Esophagus (tissue), 2 donors: ENCODE data around the gene CDCP2. TPM values are rescaled to one million over a fixed set of nuclear protein-coding genes. Genes with fewer than 3 reads are reported as not detected.

Experiments used
- H3K27ac ChIP-seq, 2 donors: one replicate each; pipeline ENCODE4 v1.5.1; 2013; ENCODE audit warnings: low read depth in 2 of 2, mild to moderate bottlenecking in 2 of 2, inconsistent platforms in 1 of 2, low read length in 1 of 2, moderate library complexity in 1 of 2
- H3K27me3 ChIP-seq, 2 donors: one replicate each; pipeline ENCODE4 v1.6.1; 2013; ENCODE audit warnings: low read length in 2 of 2, control low read depth in 1 of 2, mild to moderate bottlenecking in 1 of 2; ENCODE audit not compliant: insufficient read depth in 2 of 2, control insufficient read depth in 1 of 2
- H3K36me3 ChIP-seq, 2 donors: one replicate each; pipeline ENCODE4 v1.6.1; 2013; ENCODE audit warnings: low read length in 1 of 2; ENCODE audit not compliant: control insufficient read depth in 2 of 2, insufficient read depth in 2 of 2
- H3K4me1 ChIP-seq, 2 donors: one replicate each; pipeline ENCODE4 v1.6.1; 2013; ENCODE audit warnings: low read length in 1 of 2; ENCODE audit not compliant: control insufficient read depth in 2 of 2, insufficient read depth in 2 of 2
- H3K4me3 ChIP-seq, 2 donors: one replicate each; pipeline ENCODE4 v1.5.1; 2013; ENCODE audit warnings: low read length in 2 of 2, mild to moderate bottlenecking in 2 of 2, low read depth in 1 of 2, moderate library complexity in 1 of 2
- H3K9me3 ChIP-seq, 2 donors: one replicate each; pipeline ENCODE4 v1.6.1; 2013; ENCODE audit warnings: mild to moderate bottlenecking in 2 of 2, low read depth in 1 of 2, low read length in 1 of 2, moderate library complexity in 1 of 2; ENCODE audit not compliant: control insufficient read depth in 2 of 2, insufficient read depth in 1 of 2
- WGBS, 2 donors: extraction: QIAGEN DNeasy Blood & Tissue Kit; methylation state at CpG; one replicate each; pipeline ENCODE4 v1.1.7; 2013; 5-methylcytosine and 5-hydroxymethylcytosine counted together
- polyA plus RNA-seq, 2 donors: library from polyadenylated mRNA; stranded (reverse); fragments of 200-250 nt; gene quantifications; one replicate each; pipeline ENCODE4 v1.2.3, GENCODE V29; 2013
- donor health status: healthy with polysubstance abuse.
- donor health status: Bipolar disorder and iron deficiency.

Gene CDCP2
- polyA plus RNA-seq, 2 donors: 0.06 TPM; not detected in 1

GRCh38 chr1:54142146-54142900, 10.5 kb downstream of the CDCP2 start:
- no peak overlapping the region for H3K4me3 ChIP-seq
- no peaks in the 10 kb centered on the region for H3K36me3 ChIP-seq
- H3K27ac ChIP-seq: no peak overlapping the region
- WGBS, 2 donors: 74% methylated on average over 9 of the region's 9 CpGs
- H3K27me3 ChIP-seq: no peaks in the 10 kb centered on the region
- no peaks in the 10 kb centered on the region for H3K4me1 ChIP-seq
- H3K9me3 ChIP-seq: no peaks in the 10 kb centered on the region

- 96% methylated on average over 12 of the region's 12 CpGs for WGBS, 2 donors
- H3K4me1 ChIP-seq: no peaks in the 10 kb centered on the region
- no peaks in the 10 kb centered on the region for H3K9me3 ChIP-seq
- H3K36me3 ChIP-seq: no peaks in the 10 kb centered on the region
- no peaks in the 10 kb centered on the region for H3K27me3 ChIP-seq
- no peak overlapping the region for H3K4me3 ChIP-seq
- no peak overlapping the region for H3K27ac ChIP-seq
Measured at GRCh38 chr1:54139711-54140110, 13.1 kb downstream of the CDCP2 start.

GRCh38 chr1:54138994-54139393, 13.8 kb downstream of the CDCP2 start:
- 96 to 100% methylated on average over 1 of the region's 1 CpG for WGBS, 2 donors
- Histone ChIP-seq H3K27me3 (no peaks in the 10 kb centered on the region), H3K4me1 (no peaks in the 10 kb centered on the region), H3K27ac (no peak overlapping the region), H3K9me3 (no peaks in the 10 kb centered on the region), H3K4me3 (no peak overlapping the region), H3K36me3 (no peaks in the 10 kb centered on the region)

- Histone ChIP-seq H3K4me1 (no peaks in the 10 kb centered on the region), H3K36me3 (no peaks in the 10 kb centered on the region), H3K27ac (no peak overlapping the region), H3K27me3 (no peaks in the 10 kb centered on the region), H3K9me3 (no peaks in the 10 kb centered on the region), H3K4me3 (no peak overlapping the region)
- WGBS, 2 donors: 48 to 50% methylated on average over 10 of the region's 10 CpGs
Measured at GRCh38 chr1:54137534-54138061, 15.2 kb downstream of the CDCP2 start.

- no peaks in the 10 kb centered on the region for H3K27me3 ChIP-seq
- H3K4me3 ChIP-seq: no peak overlapping the region
- H3K9me3 ChIP-seq: no peaks in the 10 kb centered on the region
- H3K4me1 ChIP-seq: no peaks in the 10 kb centered on the region
- no peaks in the 10 kb centered on the region for H3K36me3 ChIP-seq
- 82 to 83% methylated on average over 7 of the region's 7 CpGs for WGBS, 2 donors
- H3K27ac ChIP-seq: no peak overlapping the region
Measured at GRCh38 chr1:54136963-54137533, 15.8 kb downstream of the CDCP2 start.

GRCh38 chr1:54136269-54136896, 16.4 kb downstream of the CDCP2 start:
- no peaks in the 10 kb centered on the region for H3K9me3 ChIP-seq
- no peaks in the 10 kb centered on the region for H3K4me1 ChIP-seq
- no peaks in the 10 kb centered on the region for H3K36me3 ChIP-seq
- H3K27ac ChIP-seq: no peak overlapping the region
- H3K4me3 ChIP-seq: no peak overlapping the region
- 92 to 94% methylated on average over 17 of the region's 17 CpGs for WGBS, 2 donors
- H3K27me3 ChIP-seq: no peaks in the 10 kb centered on the region

- H3K9me3 ChIP-seq: no peaks in the 10 kb centered on the region
- 69% methylated on average over 5 of the region's 5 CpGs for WGBS, 2 donors
- no peak overlapping the region for H3K4me3 ChIP-seq
- no peaks in the 10 kb centered on the region for H3K4me1 ChIP-seq
- H3K27ac ChIP-seq: no peak overlapping the region
- no peaks in the 10 kb centered on the region for H3K36me3 ChIP-seq
- H3K27me3 ChIP-seq: no peaks in the 10 kb centered on the region
Measured at GRCh38 chr1:54135436-54136120, 17.2 kb downstream of the CDCP2 start.

GRCh38 chr1:54134295-54134694, 18.5 kb downstream of the CDCP2 start:
- 87 to 88% methylated on average over 6 of the region's 6 CpGs for WGBS, 2 donors
- no peaks in the 10 kb centered on the region for H3K4me1 ChIP-seq

GRCh38 chr1:54132495-54132894, 20.3 kb downstream of the CDCP2 start:
- H3K27me3 ChIP-seq: no peaks in the 10 kb centered on the region
- H3K9me3 ChIP-seq: peaks cover 0 to 2% of the 10 kb centered on the region in 2 donors
- no peaks in the 10 kb centered on the region for H3K4me1 ChIP-seq
- no peak overlapping the region for H3K27ac ChIP-seq
- no peak overlapping the region for H3K4me3 ChIP-seq
- WGBS, 2 donors: 56 to 67% methylated on average over 2 of the region's 2 CpGs
- H3K36me3 ChIP-seq: no peaks in the 10 kb centered on the region

More at GRCh38 chr1:54134295-54134694, 18.5 kb downstream of the CDCP2 start:
- no peak overlapping the region for H3K27ac ChIP-seq
- H3K4me3 ChIP-seq: no peak overlapping the region
- peaks cover 0 to 2% of the 10 kb centered on the region in 2 donors for H3K9me3 ChIP-seq
- H3K36me3 ChIP-seq: no peaks in the 10 kb centered on the region
- H3K27me3 ChIP-seq: no peaks in the 10 kb centered on the region
